ENCODE measurements around the gene GRB2. TPM values are rescaled to one million over a fixed set of nuclear protein-coding genes. Genes with fewer than 3 reads are reported as not detected.

Gene GRB2
- total RNA-seq, 1 experiment from 2014 or later = 148 TPM

DNA sequence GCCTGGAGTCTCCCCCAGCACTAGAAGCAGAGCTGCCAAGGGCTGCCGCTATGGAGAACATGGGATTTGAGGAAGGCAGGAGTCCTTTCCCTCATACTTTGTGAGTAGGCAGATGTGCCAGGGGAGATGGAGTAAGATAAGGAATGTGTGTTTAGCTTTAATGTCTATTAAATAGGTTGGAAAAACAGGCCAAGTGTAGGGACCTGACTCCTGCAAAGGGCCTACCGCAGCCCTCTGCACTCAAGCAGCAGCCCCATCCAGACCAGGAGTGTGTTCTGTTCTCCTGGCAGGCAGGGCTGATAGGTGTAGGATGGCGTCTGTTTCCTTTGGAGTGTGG lies 132.7 kb downstream of the GRB2 start:
- TF ChIP-seq, protein P1, sequence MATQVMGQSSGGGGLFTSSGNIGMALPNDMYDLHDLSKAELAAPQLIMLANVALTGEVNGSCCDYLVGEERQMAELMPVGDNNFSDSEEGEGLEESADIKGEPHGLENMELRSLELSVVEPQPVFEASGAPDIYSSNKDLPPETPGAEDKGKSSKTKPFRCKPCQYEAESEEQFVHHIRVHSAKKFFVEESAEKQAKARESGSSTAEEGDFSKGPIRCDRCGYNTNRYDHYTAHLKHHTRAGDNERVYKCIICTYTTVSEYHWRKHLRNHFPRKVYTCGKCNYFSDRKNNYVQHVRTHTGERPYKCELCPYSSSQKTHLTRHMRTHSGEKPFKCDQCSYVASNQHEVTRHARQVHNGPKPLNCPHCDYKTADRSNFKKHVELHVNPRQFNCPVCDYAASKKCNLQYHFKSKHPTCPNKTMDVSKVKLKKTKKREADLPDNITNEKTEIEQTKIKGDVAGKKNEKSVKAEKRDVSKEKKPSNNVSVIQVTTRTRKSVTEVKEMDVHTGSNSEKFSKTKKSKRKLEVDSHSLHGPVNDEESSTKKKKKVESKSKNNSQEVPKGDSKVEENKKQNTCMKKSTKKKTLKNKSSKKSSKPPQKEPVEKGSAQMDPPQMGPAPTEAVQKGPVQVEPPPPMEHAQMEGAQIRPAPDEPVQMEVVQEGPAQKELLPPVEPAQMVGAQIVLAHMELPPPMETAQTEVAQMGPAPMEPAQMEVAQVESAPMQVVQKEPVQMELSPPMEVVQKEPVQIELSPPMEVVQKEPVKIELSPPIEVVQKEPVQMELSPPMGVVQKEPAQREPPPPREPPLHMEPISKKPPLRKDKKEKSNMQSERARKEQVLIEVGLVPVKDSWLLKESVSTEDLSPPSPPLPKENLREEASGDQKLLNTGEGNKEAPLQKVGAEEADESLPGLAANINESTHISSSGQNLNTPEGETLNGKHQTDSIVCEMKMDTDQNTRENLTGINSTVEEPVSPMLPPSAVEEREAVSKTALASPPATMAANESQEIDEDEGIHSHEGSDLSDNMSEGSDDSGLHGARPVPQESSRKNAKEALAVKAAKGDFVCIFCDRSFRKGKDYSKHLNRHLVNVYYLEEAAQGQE (IDR thresholded peaks at IDR 0.05; ENCODE audit: insufficient read depth in 1 of 2, low read depth in 2 of 2, low read length in 1 of 2) = no peak
- no peak for TF ChIP-seq POLR2AphosphoS5 (IDR thresholded peaks at IDR 0.05; ENCODE audit: low read depth, low read length)
- Histone ChIP-seq H3K4me3 (ENCODE audit: low read depth in 2 of 2, low read length in 2 of 2) (no peak overlapping the region), H3K4me1 (ENCODE audit: control insufficient read depth, insufficient read depth, low read length) (peaks cover 27% of the 10 kb centered on the region), H3K27me3 (ENCODE audit: control insufficient read depth, insufficient read depth, low read length) (no peaks in the 10 kb centered on the region), H3K9me3 (ENCODE audit: control insufficient read depth, insufficient read depth, low read depth, low read length) (no peaks in the 10 kb centered on the region), H3K36me3 (ENCODE audit: control insufficient read depth, insufficient read depth, low read length) (no peaks in the 10 kb centered on the region), H3K27ac (ENCODE audit: low read length) (no peak overlapping the region)
- ATAC-seq = no peak
- intact Hi-C loops (cut with micrococcal nuclease; ENCODE audit: unreplicated experiment) (no loop called here), in situ Hi-C loops (cut with HindIII; ENCODE audit: low pct_unique_long_range_greater_than_20kb, low sequenced_read_pairs) (no loop called here)
- ChIA-PET CTCF (no interaction called here), POLR2A (no interaction called here)
- no TSS peak for BruUV-seq (replicated peaks)
- no peak for DNase-seq (ENCODE audit: low read depth, low spot score)

DNA sequence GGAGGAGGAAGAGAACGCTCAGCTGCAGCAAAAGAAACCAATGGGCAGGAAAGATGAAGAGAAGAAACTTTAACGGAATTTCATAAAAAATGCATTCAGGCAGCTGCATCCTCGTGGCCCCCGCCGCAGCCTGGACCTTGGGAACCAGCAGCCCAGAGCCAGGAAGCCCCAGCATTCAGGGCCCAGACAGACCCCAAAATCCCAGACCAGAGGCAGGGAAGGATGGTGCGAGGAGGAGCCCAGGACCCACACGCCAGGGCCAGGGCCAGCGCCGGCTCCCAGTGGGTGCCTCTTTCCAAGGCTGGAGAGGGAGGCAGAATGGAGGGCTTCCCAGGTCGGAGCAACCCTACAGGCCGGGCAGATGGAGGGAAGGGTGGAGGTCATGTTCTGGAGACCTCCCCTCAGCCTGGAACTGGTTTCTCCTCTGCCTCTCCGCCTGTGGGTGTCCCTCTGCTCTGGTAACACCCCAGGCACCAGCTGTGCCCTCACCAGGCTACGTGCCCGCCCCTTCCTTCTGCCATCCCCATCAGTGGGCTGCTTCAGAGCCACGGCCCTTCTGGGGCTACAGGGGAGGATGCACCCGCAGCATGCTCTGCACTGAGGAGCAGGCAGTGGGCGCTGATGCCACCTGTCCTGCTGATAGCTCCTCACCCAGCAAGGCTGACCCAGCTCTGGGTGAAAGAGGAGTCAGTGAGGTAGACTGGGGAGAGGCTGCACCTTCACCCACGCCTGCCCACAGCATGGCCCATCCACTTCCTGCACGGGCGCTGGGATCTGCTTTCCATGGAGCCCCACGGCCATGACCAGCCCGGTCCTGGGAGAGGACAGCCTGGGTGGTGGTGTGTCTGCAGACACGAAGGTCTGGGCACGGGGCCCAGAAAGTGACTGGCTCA lies 133.3 kb downstream of the GRB2 start:
- no TSS peak for BruUV-seq (replicated peaks)
- Histone ChIP-seq H3K27me3 (ENCODE audit: control insufficient read depth, insufficient read depth, low read length) (no peaks in the 10 kb centered on the region), H3K27ac (ENCODE audit: low read length) (peak overlapping the region; percentile 78), H3K36me3 (ENCODE audit: control insufficient read depth, insufficient read depth, low read length) (no peaks in the 10 kb centered on the region), H3K4me1 (ENCODE audit: control insufficient read depth, insufficient read depth, low read length) (peaks cover 33% of the 10 kb centered on the region), H3K4me3 (ENCODE audit: low read depth in 2 of 2, low read length in 2 of 2) (peak overlapping the region; percentile 81 to 86), H3K9me3 (ENCODE audit: control insufficient read depth, insufficient read depth, low read depth, low read length) (no peaks in the 10 kb centered on the region)
- POLR2A ChIA-PET = no interaction called here
- CTCF ChIA-PET = interaction anchor here (1.2 to 2.3 kb wide), 2 partner anchors 10 to 13 kb away, joined by 5 to 8 read pairs; no protein-coding TSS in a partner anchor
- TF ChIP-seq TCF7L2 (IDR thresholded peaks at IDR 0.05; ENCODE audit: low read depth, low read length) (no peak), SIN3A (IDR thresholded peaks at IDR 0.05; ENCODE audit: borderline replicate concordance, insufficient read depth, low read depth, low read length) (0 out of 2 replicates have a peak, but pooled peaks have one; percentile 11), POLR2AphosphoS5 (IDR thresholded peaks at IDR 0.05; ENCODE audit: low read depth, low read length) (0 out of 2 replicates have a peak, but pooled peaks have one; percentile 25)
- TF ChIP-seq, protein P2, sequence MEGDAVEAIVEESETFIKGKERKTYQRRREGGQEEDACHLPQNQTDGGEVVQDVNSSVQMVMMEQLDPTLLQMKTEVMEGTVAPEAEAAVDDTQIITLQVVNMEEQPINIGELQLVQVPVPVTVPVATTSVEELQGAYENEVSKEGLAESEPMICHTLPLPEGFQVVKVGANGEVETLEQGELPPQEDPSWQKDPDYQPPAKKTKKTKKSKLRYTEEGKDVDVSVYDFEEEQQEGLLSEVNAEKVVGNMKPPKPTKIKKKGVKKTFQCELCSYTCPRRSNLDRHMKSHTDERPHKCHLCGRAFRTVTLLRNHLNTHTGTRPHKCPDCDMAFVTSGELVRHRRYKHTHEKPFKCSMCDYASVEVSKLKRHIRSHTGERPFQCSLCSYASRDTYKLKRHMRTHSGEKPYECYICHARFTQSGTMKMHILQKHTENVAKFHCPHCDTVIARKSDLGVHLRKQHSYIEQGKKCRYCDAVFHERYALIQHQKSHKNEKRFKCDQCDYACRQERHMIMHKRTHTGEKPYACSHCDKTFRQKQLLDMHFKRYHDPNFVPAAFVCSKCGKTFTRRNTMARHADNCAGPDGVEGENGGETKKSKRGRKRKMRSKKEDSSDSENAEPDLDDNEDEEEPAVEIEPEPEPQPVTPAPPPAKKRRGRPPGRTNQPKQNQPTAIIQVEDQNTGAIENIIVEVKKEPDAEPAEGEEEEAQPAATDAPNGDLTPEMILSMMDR (IDR thresholded peaks at IDR 0.05) = no peak
- ATAC-seq = no peak
- DNase-seq (ENCODE audit: low read depth, low spot score) = no peak
- in situ Hi-C loops (cut with HindIII; ENCODE audit: low pct_unique_long_range_greater_than_20kb, low sequenced_read_pairs) = no loop called here
- intact Hi-C loops (cut with micrococcal nuclease; ENCODE audit: unreplicated experiment) = no loop called here

Data from Panc1 (cell line).